HG03108 (cell line): Measurements from ENCODE around the gene ZNF451.
"Not testable (repeated sequence)": the region's sequence is repeated elsewhere in the genome, so short reads cannot be mapped to it uniquely, and the experiment has no call there.

ENCODE experiments used
- ATAC-seq: cut with Tn5 transposase; IDR thresholded peaks from one replicate; pipeline ENCODE4 v1.9.1; 2021; ENCODE audit warnings: moderate library complexity; ENCODE audit not compliant: unreplicated experiment

ZNF451 gene

GRCh38 chr6:57089687-57090457 is at the start of gene ZNF451:
ZNF451 (plus strand) TSS chr6:57090188; CDS start chr6:57090254, 66 bp downstream.
- ATAC-seq = peak; percentile 94

- ATAC-seq = not testable (repeated sequence)
These were observed 45.9 kb upstream of the ZNF451 start for GRCh38 chr6:57044061-57044460.

- no peak for ATAC-seq
These were observed 45.4 kb upstream of the ZNF451 start for GRCh38 chr6:57044568-57044967.

- peak; percentile 98 for ATAC-seq
These were observed 43.4 kb upstream of the ZNF451 start, which contains the start of gene KIAA1586 for GRCh38 chr6:57046332-57047256. KIAA1586 (plus strand) TSS chr6:57046693; CDS start chr6:57046756, 63 bp downstream.

GRCh38 chr6:57047257-57047585 is 42.8 kb upstream of the ZNF451 start:
- ATAC-seq = not testable (repeated sequence)

- ATAC-seq = not testable (repeated sequence)
These were observed 42.1 kb upstream of the ZNF451 start for GRCh38 chr6:57047859-57048258.

- no peak for ATAC-seq
These were observed 41.4 kb upstream of the ZNF451 start for GRCh38 chr6:57048577-57048976.

- no peak for ATAC-seq
These were observed 26.1 kb upstream of the ZNF451 start for GRCh38 chr6:57063847-57064246.

- no peak for ATAC-seq
These were observed 25.2 kb upstream of the ZNF451 start for GRCh38 chr6:57064809-57065208.

GRCh38 chr6:57068061-57068460 is 21.9 kb upstream of the ZNF451 start:
- ATAC-seq = no peak

GRCh38 chr6:57069228-57069627 is 20.8 kb upstream of the ZNF451 start:
- no peak for ATAC-seq

GRCh38 chr6:57069920-57070331 is 20.1 kb upstream of the ZNF451 start:
- ATAC-seq = no peak

GRCh38 chr6:57072108-57072507 is 17.9 kb upstream of the ZNF451 start:
- no peak for ATAC-seq

GRCh38 chr6:57074383-57074782 is 15.6 kb upstream of the ZNF451 start:
- ATAC-seq = no peak

- ATAC-seq = no peak
These were observed 14.9 kb upstream of the ZNF451 start for GRCh38 chr6:57075092-57075491.

- no peak for ATAC-seq
These were observed 11.3 kb upstream of the ZNF451 start for GRCh38 chr6:57078531-57079207.

GRCh38 chr6:57085471-57085870 is 4.5 kb upstream of the ZNF451 start:
- no peak for ATAC-seq

- no peak for ATAC-seq
These were observed 3.1 kb upstream of the ZNF451 start for GRCh38 chr6:57086843-57087242.

GRCh38 chr6:57087916-57088315 is 2.1 kb upstream of the ZNF451 start:
- no peak for ATAC-seq

- no peak for ATAC-seq
These were observed 723 bp upstream of the ZNF451 start for GRCh38 chr6:57089265-57089664.

GRCh38 chr6:57090458-57091067 is 575 bp downstream of the ZNF451 start:
- peak; percentile 1 for ATAC-seq
